HL-60 (cell line): ENCODE measurements around the gene ATXN3.

ENCODE experiments used
- CTCF ChIP-seq: IDR thresholded peaks from one replicate; pipeline ENCODE4 v1.5.1; 2011; ENCODE audit warnings: low read length, control low read depth, inconsistent platforms; ENCODE audit not compliant: insufficient read depth
- GABPA ChIP-seq: IDR thresholded peaks from 2 replicates; pipeline ENCODE4 v1.6.1; 2012; ENCODE audit warnings: low read depth
- POLR2AphosphoS5 ChIP-seq: IDR thresholded peaks from 2 replicates; pipeline ENCODE4 v1.6.1; 2012; ENCODE audit warnings: low read depth
- REST ChIP-seq: IDR thresholded peaks from 2 replicates; pipeline ENCODE4 v1.6.1; 2012; ENCODE audit warnings: low read depth; ENCODE audit not compliant: insufficient replicate concordance
- SPI1 ChIP-seq: IDR thresholded peaks from 2 replicates; pipeline ENCODE4 v1.6.1; 2012; ENCODE audit warnings: low read depth, mild to moderate bottlenecking, borderline replicate concordance

- TF ChIP-seq POLR2AphosphoS5 (peak; percentile 97), CTCF (no peak), REST (peak; percentile 72), GABPA (peak; percentile 69), SPI1 (no peak)
Observed at GRCh38 chr14:92039719-92040430, 66.5 kb downstream of the ATXN3 start, which contains the start of gene TRIP11.
